Coronary artery (tissue), 2 donors: ENCODE measurements around the gene FGD5.

Experiments used
- DNase-seq: peaks from one replicate; pipeline ENCODE4 v3.0.0-alpha.2; 2017; ENCODE audit warnings: low spot score
- H3K27ac ChIP-seq, 2 donors: fragments of 200-600 bp; sonication (generic); one replicate each; pipeline ENCODE4 v1.5.1; 2016 to 2019
- H3K4me3 ChIP-seq: fragments of 200-600 bp; sonication (generic); 2 replicates; pipeline ENCODE4 v1.5.1; 2016; ENCODE audit warnings: mild to moderate bottlenecking, moderate library complexity
- TF ChIP-seq, protein P1 (sequence below): fragments of 200-600 bp; sonication (generic); IDR thresholded peaks from one replicate; pipeline ENCODE4 v1.5.1; 2019; ENCODE audit warnings: antibody characterized with exemption

Gene FGD5

DNA sequence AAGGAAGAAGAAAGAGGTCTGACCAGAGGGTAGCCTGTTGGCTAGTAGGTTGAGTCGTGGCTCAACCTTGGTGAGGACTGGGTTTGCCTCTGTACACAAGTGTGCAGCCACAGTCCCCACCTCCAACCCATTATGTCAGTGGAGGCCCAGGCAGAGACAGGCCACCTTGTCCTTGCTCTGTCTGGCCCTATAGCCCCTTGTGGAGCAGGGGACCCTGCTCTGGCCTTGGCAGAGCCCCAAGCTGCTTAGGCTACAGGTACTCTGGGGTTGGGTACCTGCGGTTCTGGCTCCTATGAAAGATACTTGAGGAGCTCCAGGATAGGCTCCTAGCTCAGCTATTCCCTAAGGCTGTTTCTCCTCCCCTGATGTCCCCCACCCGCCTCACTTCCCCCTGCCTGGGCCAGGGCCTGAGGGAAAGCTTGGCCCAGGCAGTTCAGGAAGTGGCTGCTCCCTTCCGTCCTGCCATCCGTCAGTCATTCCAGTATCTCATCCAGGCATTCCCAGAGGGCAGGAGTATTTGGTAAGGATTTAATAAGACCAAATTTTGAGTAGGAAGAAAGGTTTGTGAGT is 44.0 kb downstream of the FGD5 start:
- DNase-seq, result no peak
- Histone ChIP-seq H3K27ac (peak overlapping the region in 1 of 2 donors; percentile 21), H3K4me3 (no peak overlapping the region)
- TF ChIP-seq, protein P1, sequence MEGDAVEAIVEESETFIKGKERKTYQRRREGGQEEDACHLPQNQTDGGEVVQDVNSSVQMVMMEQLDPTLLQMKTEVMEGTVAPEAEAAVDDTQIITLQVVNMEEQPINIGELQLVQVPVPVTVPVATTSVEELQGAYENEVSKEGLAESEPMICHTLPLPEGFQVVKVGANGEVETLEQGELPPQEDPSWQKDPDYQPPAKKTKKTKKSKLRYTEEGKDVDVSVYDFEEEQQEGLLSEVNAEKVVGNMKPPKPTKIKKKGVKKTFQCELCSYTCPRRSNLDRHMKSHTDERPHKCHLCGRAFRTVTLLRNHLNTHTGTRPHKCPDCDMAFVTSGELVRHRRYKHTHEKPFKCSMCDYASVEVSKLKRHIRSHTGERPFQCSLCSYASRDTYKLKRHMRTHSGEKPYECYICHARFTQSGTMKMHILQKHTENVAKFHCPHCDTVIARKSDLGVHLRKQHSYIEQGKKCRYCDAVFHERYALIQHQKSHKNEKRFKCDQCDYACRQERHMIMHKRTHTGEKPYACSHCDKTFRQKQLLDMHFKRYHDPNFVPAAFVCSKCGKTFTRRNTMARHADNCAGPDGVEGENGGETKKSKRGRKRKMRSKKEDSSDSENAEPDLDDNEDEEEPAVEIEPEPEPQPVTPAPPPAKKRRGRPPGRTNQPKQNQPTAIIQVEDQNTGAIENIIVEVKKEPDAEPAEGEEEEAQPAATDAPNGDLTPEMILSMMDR, result no peak

DNA sequence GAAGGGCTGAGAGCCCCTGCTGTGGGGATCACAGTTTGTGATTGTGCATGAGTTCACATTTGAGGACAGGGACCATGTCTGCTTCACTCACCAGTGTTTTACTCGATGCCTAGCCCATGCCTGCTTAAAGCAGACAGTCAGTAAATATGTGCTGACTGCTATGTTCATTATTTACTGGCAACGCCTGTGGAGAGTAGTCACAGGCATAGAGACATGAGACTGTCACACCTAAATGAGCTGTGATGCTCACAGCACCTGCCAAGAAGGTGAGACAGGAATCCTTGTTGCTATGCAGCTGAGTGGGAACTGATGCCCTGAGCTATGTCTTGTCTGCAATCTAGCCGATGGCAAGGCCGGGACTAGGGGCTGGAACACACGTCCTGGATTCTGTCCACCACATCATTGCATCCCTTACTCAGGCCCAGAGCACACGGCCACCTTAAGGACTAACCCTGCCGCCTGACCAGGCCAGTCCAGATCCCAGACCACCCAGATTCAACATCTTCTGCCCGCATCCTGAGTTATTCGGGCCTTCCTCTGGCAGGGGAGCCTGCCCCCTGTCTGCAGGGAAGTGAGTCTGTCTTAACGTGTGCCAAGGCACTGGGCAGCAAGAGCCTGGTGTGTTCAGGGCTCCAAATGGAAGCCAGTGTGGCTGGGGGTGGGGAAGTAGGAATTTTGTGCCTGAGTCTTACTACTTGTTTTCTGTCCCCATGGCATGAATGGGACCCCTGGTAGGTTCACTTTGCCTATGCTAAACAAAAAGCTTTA is 44.8 kb downstream of the FGD5 start:
- peak overlapping the region in 1 of 2 donors; percentile 21 for H3K27ac ChIP-seq
- DNase-seq, result no peak
- H3K4me3 ChIP-seq, result no peak overlapping the region
- TF ChIP-seq, protein P1, result no peak

DNA sequence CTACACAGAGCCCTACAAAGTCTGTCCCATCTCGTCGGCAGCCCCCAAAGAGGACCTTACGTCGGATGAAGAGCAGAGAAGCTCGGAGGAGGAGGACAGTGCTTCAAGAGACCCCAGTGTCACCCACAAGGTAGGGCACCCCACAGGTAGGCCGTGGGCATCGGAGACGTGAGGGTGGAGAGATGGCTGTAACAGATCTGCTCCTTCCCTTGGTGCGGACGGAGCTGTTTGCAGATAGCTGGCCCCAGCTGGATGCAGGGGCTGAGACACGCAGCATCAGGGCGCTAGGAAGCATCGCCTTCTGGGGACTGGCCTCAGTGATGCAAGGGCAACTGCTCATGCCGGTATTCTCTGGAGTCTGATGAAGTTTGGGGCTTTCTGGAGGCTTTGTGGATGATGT is 45.4 kb downstream of the FGD5 start:
- TF ChIP-seq, protein P1, result no peak
- no peak overlapping the region for H3K4me3 ChIP-seq
- H3K27ac ChIP-seq, result no peak overlapping the region
- no peak for DNase-seq

DNA sequence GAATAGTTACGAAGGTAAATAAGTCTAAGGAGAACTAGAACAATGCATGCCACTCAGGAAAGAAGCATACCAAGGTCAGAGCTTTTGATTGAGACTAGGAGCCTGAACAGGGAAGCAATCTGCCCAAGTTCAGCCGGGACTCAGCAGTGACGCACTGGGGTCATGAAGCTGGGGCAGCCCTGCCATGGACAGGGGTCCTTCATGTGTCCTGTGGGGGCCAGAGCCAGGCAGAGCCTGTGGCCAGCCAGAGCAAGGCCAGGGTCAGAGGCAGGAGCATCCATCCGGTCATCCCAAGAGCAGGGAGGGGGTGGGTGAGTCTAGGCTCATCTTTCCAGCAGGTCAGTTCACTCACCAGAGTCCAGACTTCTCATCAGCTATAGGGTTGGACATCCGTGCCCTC is 47.9 kb downstream of the FGD5 start:
- H3K27ac ChIP-seq, result no peak overlapping the region
- DNase-seq, result no peak
- TF ChIP-seq, protein P1, result no peak
- H3K4me3 ChIP-seq, result no peak overlapping the region

DNA sequence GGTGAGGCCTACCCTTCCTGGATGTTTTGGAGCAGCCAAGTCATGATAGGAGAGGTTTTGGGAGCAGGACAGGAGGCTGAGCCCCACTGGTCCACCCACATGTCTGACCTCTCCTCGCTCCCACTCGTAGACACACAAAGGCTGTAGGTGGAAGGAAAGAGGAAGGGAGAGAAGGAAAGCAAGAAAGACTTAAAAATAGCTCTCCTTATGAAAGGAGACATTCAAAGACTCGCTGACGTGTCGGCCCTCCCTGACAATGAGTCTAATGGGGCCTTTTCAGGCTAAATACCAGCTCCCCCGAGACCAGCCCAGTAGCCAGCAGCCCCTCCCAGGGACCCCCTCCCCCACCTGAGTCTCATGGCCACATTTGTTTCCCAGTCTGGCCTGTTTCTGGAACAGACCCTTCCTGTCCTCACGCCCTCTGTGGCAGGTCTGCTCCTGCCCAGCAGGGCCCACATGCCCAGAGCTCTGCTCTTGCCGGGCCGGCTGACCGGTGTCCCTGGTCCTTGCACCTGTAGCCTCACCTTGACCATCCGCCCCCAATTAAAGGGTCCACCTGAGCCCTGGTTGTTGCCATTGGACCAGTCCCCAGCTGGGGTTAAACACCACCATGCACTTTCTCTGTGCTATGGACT is 49.3 kb downstream of the FGD5 start:
- no peak overlapping the region for H3K27ac ChIP-seq
- DNase-seq, result no peak
- TF ChIP-seq, protein P1, result no peak

DNA sequence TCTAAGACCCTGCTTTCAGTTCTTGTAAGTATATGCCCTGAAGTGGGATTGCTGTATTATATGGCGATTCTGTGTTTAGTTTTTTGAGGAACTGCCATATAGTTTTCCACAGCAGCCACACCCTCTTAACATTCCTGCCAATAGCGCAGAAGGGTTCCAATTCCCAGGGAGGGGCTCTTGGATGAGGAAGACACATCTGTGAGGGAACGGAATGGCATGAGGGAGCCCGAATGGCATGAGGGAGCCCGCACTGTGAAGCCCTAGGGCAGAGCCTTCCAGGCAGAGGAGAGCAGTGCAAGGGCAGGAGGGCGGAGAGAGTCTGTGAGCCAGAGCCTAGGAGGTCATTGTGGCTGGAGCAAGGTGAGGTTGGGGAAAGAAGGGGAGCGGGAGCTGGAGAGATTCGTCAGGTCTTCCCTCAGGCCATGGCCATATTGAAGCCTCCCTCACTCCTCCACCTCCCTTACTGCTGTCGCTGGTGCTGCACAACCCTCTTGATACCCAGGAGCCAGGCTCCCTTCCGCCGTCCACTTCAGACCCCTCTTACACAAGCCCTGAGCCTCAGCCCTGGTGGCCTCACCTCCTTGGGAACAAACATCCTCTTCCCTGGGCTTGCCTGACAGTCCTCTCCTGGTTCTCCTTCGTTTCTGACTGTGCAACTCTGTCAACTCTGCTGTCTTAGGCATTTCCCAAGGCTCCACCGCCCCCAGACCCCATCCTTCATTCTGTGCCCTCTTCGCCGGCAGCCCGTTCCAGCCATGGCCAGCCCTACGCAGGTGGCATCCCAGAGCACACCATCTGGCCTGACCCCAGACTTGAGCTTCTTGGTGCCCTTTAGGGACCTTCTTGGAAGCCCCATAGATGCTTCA is 51.4 kb downstream of the FGD5 start:
- H3K27ac ChIP-seq, result no peak overlapping the region
- TF ChIP-seq, protein P1, result no peak
- no peak overlapping the region for H3K4me3 ChIP-seq
- no peak for DNase-seq

More for the DNA sequence above, 49.3 kb downstream of the FGD5 start:
- no peak overlapping the region for H3K4me3 ChIP-seq
